ENCODE results near the gene PDGFA. TPM values are rescaled to one million over a fixed set of nuclear protein-coding genes. Genes with fewer than 3 reads are reported as not detected.

PDGFA gene
- total RNA-seq, 4 donors from 2014 or later, result 3.6 to 6.6 (median 4.9) TPM

DNA sequence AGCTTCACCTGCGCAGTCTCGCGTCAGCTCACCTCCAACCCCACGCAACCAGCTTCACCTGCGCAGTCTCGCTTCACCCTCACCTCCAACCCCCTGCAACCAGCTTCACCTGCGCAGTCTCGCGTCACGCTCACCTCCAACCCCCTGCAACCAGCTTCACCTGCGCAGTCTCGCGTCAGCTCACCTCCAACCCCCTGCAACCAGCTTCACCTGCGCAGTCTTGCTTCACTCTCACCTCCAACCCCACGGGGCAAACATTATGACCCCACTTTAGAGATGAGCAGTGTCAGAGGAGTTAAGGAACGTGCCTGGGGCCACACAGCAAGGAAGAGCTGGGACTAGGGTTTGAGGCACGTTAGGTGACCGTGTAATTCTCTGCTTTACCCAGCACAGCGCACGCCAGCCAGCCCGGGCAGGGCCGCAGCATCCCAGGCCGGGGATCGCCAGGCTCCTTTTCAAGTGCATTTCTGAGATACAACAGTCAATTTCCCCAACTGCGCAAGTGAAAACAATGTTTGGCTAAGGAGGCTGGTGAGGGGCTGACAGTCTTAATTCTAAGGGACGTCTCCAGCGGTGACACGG is 22.6 kb upstream of the PDGFA start:
- no peak for TF ChIP-seq CTCF (IDR thresholded peaks at IDR 0.05; ENCODE audit: low read depth)

DNA sequence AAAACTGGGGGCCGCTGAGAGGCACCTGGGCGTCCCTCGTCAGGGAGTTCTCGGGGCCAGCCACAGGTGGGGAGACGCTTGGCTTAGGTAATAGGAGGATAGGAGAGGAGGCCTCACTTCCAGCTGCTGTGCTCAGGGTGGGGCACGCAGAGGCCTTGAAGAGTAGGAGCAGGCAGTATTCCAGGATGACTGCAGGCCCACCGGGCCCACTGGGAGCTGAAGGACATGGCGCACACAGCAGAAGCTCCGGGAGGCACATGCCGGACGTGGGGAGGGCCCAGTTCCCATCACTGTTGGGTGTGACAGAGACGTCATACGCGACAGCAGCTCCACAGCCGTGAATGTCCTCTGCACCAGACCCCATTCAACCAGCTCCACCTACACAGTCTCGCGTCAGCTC is 22.0 kb upstream of the PDGFA start:
- TF ChIP-seq CTCF (IDR thresholded peaks at IDR 0.05; ENCODE audit: low read depth), result no peak

DNA sequence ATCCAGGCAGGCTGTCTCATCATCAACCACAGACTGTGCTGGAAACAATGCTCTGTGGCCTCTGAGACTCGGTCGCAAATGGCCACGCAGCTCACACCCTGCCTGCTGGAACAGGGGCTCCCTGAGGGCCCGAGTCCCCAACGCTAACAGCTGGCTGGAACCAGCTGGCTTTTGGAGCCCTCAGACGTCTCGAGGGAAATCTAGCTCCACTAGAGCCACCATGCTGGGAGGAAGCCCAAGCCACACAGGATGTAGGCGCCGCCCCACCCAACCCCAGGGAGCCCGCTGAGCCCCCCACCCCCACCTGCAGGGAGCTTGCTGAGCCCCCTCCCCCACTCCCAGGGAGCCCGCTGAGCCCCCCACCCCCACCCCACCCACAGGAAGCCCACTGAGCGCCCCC is 21.4 kb upstream of the PDGFA start:
- no peak for TF ChIP-seq CTCF (IDR thresholded peaks at IDR 0.05; ENCODE audit: low read depth)

DNA sequence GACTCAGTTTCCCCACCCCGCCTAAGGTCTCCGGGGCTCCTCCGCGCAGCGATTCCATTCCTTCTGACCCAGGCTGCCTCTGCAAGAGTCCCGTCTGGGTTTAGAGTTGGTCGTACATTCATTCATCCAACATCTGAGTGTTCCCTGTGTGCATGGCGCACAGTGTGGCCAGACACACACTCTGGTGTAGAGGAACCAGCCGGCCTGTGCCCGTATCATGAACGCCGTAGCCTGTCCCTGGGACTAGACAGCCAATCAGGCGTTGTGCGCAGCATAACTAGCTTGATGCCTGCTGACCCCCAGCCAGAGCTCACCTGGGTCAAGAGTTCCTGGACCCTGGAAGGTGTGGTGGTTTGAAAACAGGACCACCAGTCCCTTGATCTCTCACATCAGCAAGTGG is 20.9 kb upstream of the PDGFA start:
- TF ChIP-seq CTCF (IDR thresholded peaks at IDR 0.05; ENCODE audit: low read depth), result no peak

DNA sequence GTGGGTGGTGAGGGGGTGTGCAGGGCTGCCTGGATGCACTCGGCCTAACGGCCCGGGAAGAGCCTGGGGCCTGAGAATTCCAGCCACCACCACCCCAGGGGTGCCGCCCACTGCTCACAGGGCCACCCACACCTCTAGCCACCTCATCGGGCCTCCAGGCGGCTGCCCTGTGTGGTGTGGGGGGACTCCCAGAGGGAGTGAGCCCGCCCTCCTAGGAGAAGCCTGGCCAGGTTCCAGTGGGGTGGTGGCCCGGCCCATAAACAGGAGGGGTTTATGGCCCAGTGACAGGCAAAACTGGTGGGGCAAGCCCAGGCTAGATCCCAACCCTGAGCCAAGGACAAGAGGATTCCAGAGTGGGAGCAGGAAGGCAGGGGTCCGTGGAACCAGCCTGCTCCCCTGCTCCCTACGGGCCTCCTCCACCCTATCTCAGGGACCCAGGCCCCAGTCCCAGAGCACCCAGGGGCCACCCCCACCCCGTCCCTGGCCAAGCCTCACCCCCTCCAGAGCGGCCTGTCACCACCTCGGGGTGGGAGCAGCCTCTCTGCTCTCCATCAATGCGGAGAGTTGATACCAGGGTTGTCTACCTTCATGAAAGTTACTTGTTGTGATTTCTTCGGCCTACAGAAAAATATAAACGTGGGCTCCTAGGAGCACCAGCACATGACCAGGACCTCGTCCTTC is 20.2 kb upstream of the PDGFA start:
- TF ChIP-seq CTCF (IDR thresholded peaks at IDR 0.05; ENCODE audit: low read depth), result no peak

GRCh38 chr7:538764-539685 is 19.4 kb upstream of the PDGFA start:
- no peak for TF ChIP-seq CTCF (IDR thresholded peaks at IDR 0.05; ENCODE audit: low read depth)

Measured in subcutaneous adipose tissue (tissue), 4 donors.